Neuronal stem cell (in vitro differentiated cells): ENCODE results near the gene ALG2.
A peak's percentile ranks its signal among the peaks of the same experiment; 100 is the strongest.
"Not testable (repeated sequence)": the region's sequence is repeated elsewhere in the genome, so short reads cannot be mapped to it uniquely, and the experiment has no call there.

Source experiments
- DNase-seq: peaks from one replicate; pipeline ENCODE4 v3.0.0-alpha.2; 2013; ENCODE audit warnings: low spot score
- H2AFZ ChIP-seq: one replicate; pipeline ENCODE4 v1.6.1; 2013; ENCODE audit warnings: mild to moderate bottlenecking, low read length, inconsistent platforms
- H2AK5ac ChIP-seq: 2 replicates; pipeline ENCODE4 v1.6.1; 2013; ENCODE audit warnings: low read depth, mild to moderate bottlenecking, inconsistent platforms, low read length, moderate library complexity, mixed read lengths
- H2BK120ac ChIP-seq: 2 replicates; pipeline ENCODE4 v1.6.1; 2013; ENCODE audit warnings: low read depth, mild to moderate bottlenecking, inconsistent platforms, low read length, moderate library complexity, mixed read lengths
- H2BK12ac ChIP-seq: one replicate; pipeline ENCODE4 v1.6.1; 2013; ENCODE audit warnings: low read length, inconsistent platforms
- H2BK15ac ChIP-seq: 2 replicates; pipeline ENCODE4 v1.6.1; 2013; ENCODE audit warnings: mild to moderate bottlenecking, low read length, inconsistent platforms, mixed read lengths
- H2BK5ac ChIP-seq: one replicate; pipeline ENCODE4 v1.6.1; 2013; ENCODE audit warnings: inconsistent platforms, mild to moderate bottlenecking, low read length, moderate library complexity
- H3K14ac ChIP-seq: one replicate; pipeline ENCODE4 v1.6.1; 2013; ENCODE audit warnings: low read length, inconsistent platforms
- H3K18ac ChIP-seq: 2 replicates; pipeline ENCODE4 v1.6.1; 2013; ENCODE audit warnings: low read length, inconsistent platforms
- H3K23ac ChIP-seq: 2 replicates; pipeline ENCODE4 v1.6.1; 2013; ENCODE audit warnings: low read depth, mild to moderate bottlenecking, mixed read lengths, low read length, inconsistent platforms; ENCODE audit not compliant: poor library complexity
- H3K27ac ChIP-seq: replicated peaks from 3 replicates; pipeline ENCODE4 v1.5.1; 2013; ENCODE audit warnings: low read length, inconsistent platforms
- H3K27me3 ChIP-seq, 3 experiments: 2 replicates each; pipeline ENCODE4 v1.6.1; 2013; ENCODE audit warnings: low read length in 3 of 3, mild to moderate bottlenecking in 2 of 3, inconsistent platforms in 1 of 3, low read depth in 1 of 3, mixed read lengths in 1 of 3, moderate library complexity in 1 of 3; ENCODE audit not compliant: control insufficient read depth in 3 of 3, insufficient read depth in 3 of 3
- H3K36me3 ChIP-seq, 2 donors: replicated peaks in 1 of 2; 2 replicates each; pipeline ENCODE4 v1.6.1; 2013; ENCODE audit warnings: low read length in 2 of 2; ENCODE audit not compliant: control insufficient read depth in 2 of 2, insufficient read depth in 2 of 2
- H3K4ac ChIP-seq: 2 replicates; pipeline ENCODE4 v1.6.1; 2013; ENCODE audit warnings: inconsistent platforms, mild to moderate bottlenecking, low read length, moderate library complexity
- H3K4me1 ChIP-seq, 2 donors: 1 replicate in 1 of 2; 2 replicates in 1 of 2; pipeline ENCODE4 v1.6.1; 2013; ENCODE audit warnings: low read length in 2 of 2, low read depth in 1 of 2; ENCODE audit not compliant: control insufficient read depth in 2 of 2, insufficient read depth in 1 of 2
- H3K4me2 ChIP-seq: one replicate; pipeline ENCODE4 v1.6.1; 2013; ENCODE audit warnings: mild to moderate bottlenecking, low read length, inconsistent platforms; ENCODE audit not compliant: insufficient read depth, poor library complexity, severe bottlenecking
- H3K4me3 ChIP-seq, 2 donors: 2 replicates each; pipeline ENCODE4 v1.5.1; 2013; ENCODE audit warnings: low read length in 2 of 2, mild to moderate bottlenecking in 2 of 2, inconsistent platforms in 1 of 2, moderate library complexity in 1 of 2
- H3K79me1 ChIP-seq: one replicate; pipeline ENCODE4 v1.6.1; 2013; ENCODE audit warnings: low read depth, mild to moderate bottlenecking, inconsistent platforms, low read length, moderate library complexity
- H3K9ac ChIP-seq: one replicate; pipeline ENCODE4 v1.6.1; 2013; ENCODE audit warnings: mild to moderate bottlenecking, low read depth, low read length, inconsistent platforms; ENCODE audit not compliant: poor library complexity
- H3K9me3 ChIP-seq, 2 donors: replicated peaks in 1 of 2; 2 replicates each; pipeline versions ENCODE3 to v1.6.1; 2013; ENCODE audit warnings: low read length in 2 of 2, mild to moderate bottlenecking in 2 of 2, inconsistent platforms in 1 of 2, low read depth in 1 of 2, mixed read lengths in 1 of 2, moderate library complexity in 1 of 2; ENCODE audit not compliant: control insufficient read depth in 2 of 2, insufficient read depth in 1 of 2
- H4K8ac ChIP-seq: one replicate; pipeline ENCODE4 v1.6.1; 2013; ENCODE audit warnings: low read depth, mild to moderate bottlenecking, inconsistent platforms, low read length, moderate library complexity
- H4K91ac ChIP-seq: one replicate; pipeline ENCODE4 v1.6.1; 2013; ENCODE audit warnings: low read length, low read depth, mild to moderate bottlenecking, inconsistent platforms; ENCODE audit not compliant: poor library complexity
- WGBS, 2 donors: extraction: QIAGEN DNeasy Blood & Tissue Kit; methylation state at CpG; one replicate each; pipeline ENCODE4 v1.1.7; 2013; ENCODE audit warnings: missing lambda C conversion rate in 2 of 2, mixed read lengths in 1 of 2; ENCODE audit not compliant: insufficient read length in 2 of 2, insufficient replicate concordance in 1 of 2; ENCODE audit errors: extremely low coverage in 2 of 2; 5-methylcytosine and 5-hydroxymethylcytosine counted together

ALG2 gene

GRCh38 chr9:99199938-99200539 is 21.7 kb downstream of the ALG2 start:
- H3K23ac ChIP-seq: no peak overlapping the region
- H3K14ac ChIP-seq: no peak overlapping the region
- no peak for DNase-seq
- no peak overlapping the region for H2AK5ac ChIP-seq
- no peak overlapping the region for H3K4me3 ChIP-seq
- peaks cover 0 to 8% of the 10 kb centered on the region in 2 donors for H3K4me1 ChIP-seq
- WGBS, 2 donors: no CpG with 5 or more reads among the region's 8 CpGs
- no peak overlapping the region for H3K18ac ChIP-seq
- no peak overlapping the region for H2AFZ ChIP-seq
- H2BK15ac ChIP-seq: no peak overlapping the region
- H3K27ac ChIP-seq: no peak overlapping the region
- no peak overlapping the region for H2BK120ac ChIP-seq
- H2BK12ac ChIP-seq: no peak overlapping the region
- H3K9ac ChIP-seq: no peak overlapping the region
- H3K4me2 ChIP-seq: no peak overlapping the region
- no peaks in the 10 kb centered on the region for H3K36me3 ChIP-seq
- no peak overlapping the region for H3K4ac ChIP-seq
- H3K27me3 ChIP-seq: peaks cover 0 to 9% (median 0%) of the 10 kb centered on the region in 3 experiments
- no peaks in the 10 kb centered on the region for H3K79me1 ChIP-seq
- H2BK5ac ChIP-seq: no peak overlapping the region
- H4K8ac ChIP-seq: no peak overlapping the region
- H4K91ac ChIP-seq: no peak overlapping the region
- H3K9me3 ChIP-seq: no peaks in the 10 kb centered on the region

DNA sequence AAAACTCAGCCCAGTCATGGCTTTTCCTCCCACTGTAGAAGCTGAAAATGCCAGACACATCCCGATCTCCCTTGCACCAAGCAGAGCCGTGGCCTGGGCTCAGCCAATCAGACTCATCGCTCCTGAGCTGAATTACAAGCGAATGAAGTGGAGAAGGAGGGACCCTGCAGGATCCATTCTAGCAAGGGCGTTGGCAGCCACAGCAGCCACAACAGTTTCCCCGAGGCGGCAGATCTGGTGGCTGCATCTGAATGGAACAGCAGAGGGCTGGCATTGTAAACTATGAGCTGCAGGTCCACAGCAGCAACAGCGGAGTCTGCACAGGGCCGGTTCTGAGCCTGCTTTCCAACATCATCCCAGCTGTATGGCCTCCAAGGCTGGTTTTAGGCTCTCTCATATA is 23.8 kb downstream of the ALG2 start:
- Histone ChIP-seq H3K14ac (no peak overlapping the region), H3K4me2 (no peak overlapping the region)
- no CpG with 5 or more reads among the region's 9 CpGs for WGBS, 2 donors

DNA sequence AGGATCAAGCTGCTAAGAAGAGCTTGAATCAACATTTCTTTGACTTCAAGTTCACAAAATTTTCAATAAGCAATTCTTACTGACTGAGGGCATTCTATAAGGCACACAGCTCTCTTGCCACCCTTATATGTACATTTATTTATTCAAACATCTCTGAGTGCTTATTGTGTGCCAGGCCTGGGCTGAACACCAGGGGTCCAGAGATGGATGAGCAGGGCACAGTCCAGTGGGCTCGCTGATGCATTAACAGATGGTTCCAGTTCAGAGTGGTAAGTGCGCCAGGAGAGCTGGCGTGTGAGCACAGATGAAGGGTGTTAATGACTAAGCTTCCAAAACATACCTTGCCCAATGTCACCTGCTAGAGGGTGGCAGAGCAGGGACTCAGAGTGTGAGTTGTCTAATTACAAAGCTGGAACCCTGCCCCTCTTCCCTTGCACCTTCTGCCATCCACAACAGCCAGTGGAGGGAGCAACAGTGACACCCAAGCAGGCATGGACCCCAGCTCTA is 24.6 kb downstream of the ALG2 start:
- no CpG with 5 or more reads among the region's 3 CpGs for WGBS, 2 donors
- Histone ChIP-seq H4K91ac (no peak overlapping the region), H3K18ac (no peak overlapping the region), H3K4ac (no peak overlapping the region), H3K9me3 (no peaks in the 10 kb centered on the region), H3K14ac (no peak overlapping the region), H2BK120ac (no peak overlapping the region), H3K27me3 (peaks cover 0 to 9% (median 0%) of the 10 kb centered on the region in 3 experiments), H3K27ac (no peak overlapping the region), H3K4me1 (peaks cover 0 to 8% of the 10 kb centered on the region in 2 donors), H3K4me3 (no peak overlapping the region), H2AK5ac (no peak overlapping the region), H2BK15ac (no peak overlapping the region), H3K79me1 (no peaks in the 10 kb centered on the region), H3K4me2 (no peak overlapping the region), H2BK5ac (no peak overlapping the region), H2AFZ (no peak overlapping the region), H2BK12ac (no peak overlapping the region), H3K23ac (no peak overlapping the region), H3K36me3 (no peaks in the 10 kb centered on the region), H3K9ac (no peak overlapping the region), H4K8ac (no peak overlapping the region)
- no peak for DNase-seq

More for the DNA sequence above, 23.8 kb downstream of the ALG2 start:
- Histone ChIP-seq H2BK15ac (no peak overlapping the region), H3K27me3 (peaks cover 0 to 9% (median 0%) of the 10 kb centered on the region in 3 experiments), H3K9me3 (no peaks in the 10 kb centered on the region), H2AFZ (peak overlapping the region; percentile 74), H3K4ac (no peak overlapping the region), H3K23ac (no peak overlapping the region), H3K36me3 (no peaks in the 10 kb centered on the region), H3K18ac (peak overlapping the region; percentile 40), H4K8ac (no peak overlapping the region), H2AK5ac (no peak overlapping the region), H3K4me3 (no peak overlapping the region), H2BK120ac (no peak overlapping the region), H3K4me1 (peaks cover 0 to 8% of the 10 kb centered on the region in 2 donors), H4K91ac (no peak overlapping the region), H3K27ac (no peak overlapping the region), H3K9ac (no peak overlapping the region), H2BK5ac (no peak overlapping the region), H2BK12ac (no peak overlapping the region), H3K79me1 (no peaks in the 10 kb centered on the region)
- no peak for DNase-seq

GRCh38 chr9:99196484-99196883 is 25.3 kb downstream of the ALG2 start:
- H3K4me1 ChIP-seq: not testable (repeated sequence)
- no CpG with 5 or more reads among the region's 5 CpGs for WGBS, 2 donors

More at GRCh38 chr9:99196484-99196883, 25.3 kb downstream of the ALG2 start:
- H4K91ac ChIP-seq, H3K23ac ChIP-seq, H3K9me3 ChIP-seq, H3K36me3 ChIP-seq, DNase-seq, H4K8ac ChIP-seq, H2AFZ ChIP-seq, H3K27ac ChIP-seq, H2BK15ac ChIP-seq, H3K18ac ChIP-seq, H3K4me2 ChIP-seq, H2BK12ac ChIP-seq, H3K9ac ChIP-seq, H2BK120ac ChIP-seq, H2AK5ac ChIP-seq, H3K14ac ChIP-seq, H3K79me1 ChIP-seq, H2BK5ac ChIP-seq, H3K4ac ChIP-seq, H3K4me3 ChIP-seq, H3K27me3 ChIP-seq: not testable (repeated sequence)
